ENCODE data around the gene CFAP20DC. TPM values are rescaled to one million over a fixed set of nuclear protein-coding genes. Genes with fewer than 3 reads are reported as not detected.

CFAP20DC gene
- total and polyA plus RNA-seq, 5 donors: 0.14 to 0.28 (median 0.18) TPM; not detected in 1

GRCh38 chr3:58963928-58964503 lies 85.8 kb downstream of the CFAP20DC start:
- DNase-seq (no peak), ATAC-seq (no peak)
- no peak overlapping the region for H3K27ac ChIP-seq (ENCODE audit: low read length)
- H3K9me3 ChIP-seq (ENCODE audit: control insufficient read depth, low read length): no peaks in the 10 kb centered on the region
- intact Hi-C loops (cut with DNase I): no loop called here
- no peaks in the 10 kb centered on the region for H3K27me3 ChIP-seq (ENCODE audit: control insufficient read depth, insufficient read depth)
- H3K4me3 ChIP-seq (ENCODE audit: low read length): no peak overlapping the region
- 62% methylated on average over 2 of the region's 2 CpGs for WGBS
- H3K4me1 ChIP-seq (ENCODE audit: control insufficient read depth, insufficient read depth, low read length): peaks cover 5% of the 10 kb centered on the region

GRCh38 chr3:58962816-58963215 lies 87.0 kb downstream of the CFAP20DC start:
- DNase-seq (no peak), ATAC-seq (no peak)
- Histone ChIP-seq H3K27me3 (ENCODE audit: control insufficient read depth, insufficient read depth) (no peaks in the 10 kb centered on the region), H3K4me1 (ENCODE audit: control insufficient read depth, insufficient read depth, low read length) (peaks cover 5% of the 10 kb centered on the region), H3K4me3 (ENCODE audit: low read length) (no peak overlapping the region), H3K27ac (ENCODE audit: low read length) (no peak overlapping the region), H3K9me3 (ENCODE audit: control insufficient read depth, low read length) (no peaks in the 10 kb centered on the region)
- intact Hi-C loops (cut with DNase I): no loop called here
- WGBS: 95% methylated on average over 3 of the region's 3 CpGs

GRCh38 chr3:58962040-58962651 lies 87.7 kb downstream of the CFAP20DC start:
- Histone ChIP-seq H3K4me1 (ENCODE audit: control insufficient read depth, insufficient read depth, low read length) (peaks cover 5% of the 10 kb centered on the region), H3K4me3 (ENCODE audit: low read length) (no peak overlapping the region), H3K9me3 (ENCODE audit: control insufficient read depth, low read length) (no peaks in the 10 kb centered on the region), H3K27me3 (ENCODE audit: control insufficient read depth, insufficient read depth) (no peaks in the 10 kb centered on the region), H3K27ac (ENCODE audit: low read length) (no peak overlapping the region)
- WGBS: 70% methylated on average over 2 of the region's 2 CpGs
- DNase-seq (no peak), ATAC-seq (no peak)
- intact Hi-C loops (cut with DNase I): no loop called here

- intact Hi-C loops (cut with DNase I): no loop called here
- no peaks in the 10 kb centered on the region for H3K27me3 ChIP-seq (ENCODE audit: control insufficient read depth, insufficient read depth)
- no peak for ATAC-seq
- no peaks in the 10 kb centered on the region for H3K9me3 ChIP-seq (ENCODE audit: control insufficient read depth, low read length)
- H3K4me1 ChIP-seq (ENCODE audit: control insufficient read depth, insufficient read depth, low read length): no peaks in the 10 kb centered on the region
- H3K27ac ChIP-seq (ENCODE audit: low read length): no peak overlapping the region
- DNase-seq: no peak
- no peak overlapping the region for H3K4me3 ChIP-seq (ENCODE audit: low read length)
- 70% methylated on average over 2 of the region's 2 CpGs for WGBS
Observed at GRCh38 chr3:58955308-58955707, 94.5 kb downstream of the CFAP20DC start.

GRCh38 chr3:58953288-58953687 lies 96.5 kb downstream of the CFAP20DC start:
- intact Hi-C loops (cut with DNase I): no loop called here
- WGBS: 65% methylated on average over 1 of the region's 1 CpG
- ATAC-seq: no peak
- Histone ChIP-seq H3K27ac (ENCODE audit: low read length) (no peak overlapping the region), H3K9me3 (ENCODE audit: control insufficient read depth, low read length) (no peaks in the 10 kb centered on the region), H3K4me3 (ENCODE audit: low read length) (no peak overlapping the region), H3K27me3 (ENCODE audit: control insufficient read depth, insufficient read depth) (no peaks in the 10 kb centered on the region), H3K4me1 (ENCODE audit: control insufficient read depth, insufficient read depth, low read length) (no peaks in the 10 kb centered on the region)
- DNase-seq: no peak

GRCh38 chr3:58952128-58952917 lies 97.5 kb downstream of the CFAP20DC start:
- Histone ChIP-seq H3K4me3 (ENCODE audit: low read length) (no peak overlapping the region), H3K27ac (ENCODE audit: low read length) (no peak overlapping the region), H3K4me1 (ENCODE audit: control insufficient read depth, insufficient read depth, low read length) (no peaks in the 10 kb centered on the region), H3K27me3 (ENCODE audit: control insufficient read depth, insufficient read depth) (no peaks in the 10 kb centered on the region), H3K9me3 (ENCODE audit: control insufficient read depth, low read length) (no peaks in the 10 kb centered on the region)
- DNase-seq (no peak), ATAC-seq (peak in 1 of 2 donors; percentile 76)
- intact Hi-C loops (cut with DNase I): no loop called here
- 70% methylated on average over 4 of the region's 4 CpGs for WGBS

- Histone ChIP-seq H3K27me3 (ENCODE audit: control insufficient read depth, insufficient read depth) (no peaks in the 10 kb centered on the region), H3K9me3 (ENCODE audit: control insufficient read depth, low read length) (no peaks in the 10 kb centered on the region)
- WGBS: 76% methylated on average over 1 of the region's 1 CpG
Observed at GRCh38 chr3:58948018-58948417, 101.8 kb downstream of the CFAP20DC start.

GRCh38 chr3:58946875-58947274 lies 103.0 kb downstream of the CFAP20DC start:
- ATAC-seq (no peak), DNase-seq (no peak)
- Histone ChIP-seq H3K27ac (ENCODE audit: low read length) (no peak overlapping the region), H3K9me3 (ENCODE audit: control insufficient read depth, low read length) (no peaks in the 10 kb centered on the region), H3K4me3 (ENCODE audit: low read length) (no peak overlapping the region), H3K4me1 (ENCODE audit: control insufficient read depth, insufficient read depth, low read length) (no peaks in the 10 kb centered on the region), H3K27me3 (ENCODE audit: control insufficient read depth, insufficient read depth) (no peaks in the 10 kb centered on the region)
- WGBS: 94% methylated on average over 2 of the region's 2 CpGs
- intact Hi-C loops (cut with DNase I): no loop called here

More at GRCh38 chr3:58948018-58948417, 101.8 kb downstream of the CFAP20DC start:
- DNase-seq (no peak), ATAC-seq (no peak)
- intact Hi-C loops (cut with DNase I): no loop called here
- Histone ChIP-seq H3K27ac (ENCODE audit: low read length) (no peak overlapping the region), H3K4me3 (ENCODE audit: low read length) (no peak overlapping the region), H3K4me1 (ENCODE audit: control insufficient read depth, insufficient read depth, low read length) (no peaks in the 10 kb centered on the region)

GRCh38 chr3:58938057-58938456 lies 111.8 kb downstream of the CFAP20DC start:
- Histone ChIP-seq H3K9me3 (ENCODE audit: control insufficient read depth, low read length) (no peaks in the 10 kb centered on the region), H3K27me3 (ENCODE audit: control insufficient read depth, insufficient read depth) (no peaks in the 10 kb centered on the region), H3K4me3 (ENCODE audit: low read length) (no peak overlapping the region), H3K4me1 (ENCODE audit: control insufficient read depth, insufficient read depth, low read length) (no peaks in the 10 kb centered on the region), H3K27ac (ENCODE audit: low read length) (no peak overlapping the region)
- intact Hi-C loops (cut with DNase I): no loop called here
- DNase-seq: no peak
- WGBS: 83% methylated on average over 2 of the region's 2 CpGs
- ATAC-seq: no peak

- Histone ChIP-seq H3K27me3 (ENCODE audit: control insufficient read depth, insufficient read depth) (no peaks in the 10 kb centered on the region), H3K9me3 (ENCODE audit: control insufficient read depth, low read length) (no peaks in the 10 kb centered on the region), H3K27ac (ENCODE audit: low read length) (no peak overlapping the region), H3K4me3 (ENCODE audit: low read length) (no peak overlapping the region), H3K4me1 (ENCODE audit: control insufficient read depth, insufficient read depth, low read length) (no peaks in the 10 kb centered on the region)
- ATAC-seq (no peak), DNase-seq (no peak)
- WGBS: 74% methylated on average over 1 of the region's 1 CpG
- intact Hi-C loops (cut with DNase I): no loop called here
Observed at GRCh38 chr3:58924578-58924977, 125.2 kb downstream of the CFAP20DC start.

- Histone ChIP-seq H3K9me3 (ENCODE audit: control insufficient read depth, low read length) (no peaks in the 10 kb centered on the region), H3K4me3 (ENCODE audit: low read length) (no peak overlapping the region), H3K27ac (ENCODE audit: low read length) (no peak overlapping the region), H3K4me1 (ENCODE audit: control insufficient read depth, insufficient read depth, low read length) (peaks cover 6% of the 10 kb centered on the region), H3K27me3 (ENCODE audit: control insufficient read depth, insufficient read depth) (no peaks in the 10 kb centered on the region)
- ATAC-seq (no peak), DNase-seq (no peak)
- intact Hi-C loops (cut with DNase I): no loop called here
- WGBS: 86% methylated on average over 1 of the region's 1 CpG
Observed at GRCh38 chr3:58900386-58900785, 149.4 kb downstream of the CFAP20DC start.

Data from right cardiac atrium (tissue), 5 donors.